Body of pancreas (tissue), 4 donors: ENCODE results near the gene PDE1C.

Source experiments
- POLR2A ChIP-seq, 3 donors: fragments of 450-650 bp; IDR thresholded peaks; one replicate each; pipeline ENCODE4 v1.6.1; 2016; ENCODE audit warnings: antibody characterized with exemption in 3 of 3, mild to moderate bottlenecking in 2 of 3
- TF ChIP-seq, protein P1 (sequence below), 7 experiments: fragments of 450-650 bp in 4 of 7; fragments of 200-600 bp in 3 of 7; sonication (generic) in 3 of 7; IDR thresholded peaks; one replicate each; pipeline ENCODE4 v1.5.1; 2016 to 2019; ENCODE audit warnings: antibody characterized with exemption in 7 of 7

GRCh38 chr7:31805209-31805818 is 264.9 kb downstream of the PDE1C start:
- TF ChIP-seq, protein P1, sequence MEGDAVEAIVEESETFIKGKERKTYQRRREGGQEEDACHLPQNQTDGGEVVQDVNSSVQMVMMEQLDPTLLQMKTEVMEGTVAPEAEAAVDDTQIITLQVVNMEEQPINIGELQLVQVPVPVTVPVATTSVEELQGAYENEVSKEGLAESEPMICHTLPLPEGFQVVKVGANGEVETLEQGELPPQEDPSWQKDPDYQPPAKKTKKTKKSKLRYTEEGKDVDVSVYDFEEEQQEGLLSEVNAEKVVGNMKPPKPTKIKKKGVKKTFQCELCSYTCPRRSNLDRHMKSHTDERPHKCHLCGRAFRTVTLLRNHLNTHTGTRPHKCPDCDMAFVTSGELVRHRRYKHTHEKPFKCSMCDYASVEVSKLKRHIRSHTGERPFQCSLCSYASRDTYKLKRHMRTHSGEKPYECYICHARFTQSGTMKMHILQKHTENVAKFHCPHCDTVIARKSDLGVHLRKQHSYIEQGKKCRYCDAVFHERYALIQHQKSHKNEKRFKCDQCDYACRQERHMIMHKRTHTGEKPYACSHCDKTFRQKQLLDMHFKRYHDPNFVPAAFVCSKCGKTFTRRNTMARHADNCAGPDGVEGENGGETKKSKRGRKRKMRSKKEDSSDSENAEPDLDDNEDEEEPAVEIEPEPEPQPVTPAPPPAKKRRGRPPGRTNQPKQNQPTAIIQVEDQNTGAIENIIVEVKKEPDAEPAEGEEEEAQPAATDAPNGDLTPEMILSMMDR (IDR thresholded peaks at IDR 0.05) = no peak
- no peak for TF ChIP-seq POLR2A (IDR thresholded peaks at IDR 0.05)
